Measurements from ENCODE around the gene PUM2.

PUM2 gene

GRCh38 chr2:20215183-20216040 lies 135.2 kb downstream of the PUM2 start:
- no peak for DNase-seq

GRCh38 chr2:20214566-20215182 lies 136.0 kb downstream of the PUM2 start:
- no peak for DNase-seq

DNA sequence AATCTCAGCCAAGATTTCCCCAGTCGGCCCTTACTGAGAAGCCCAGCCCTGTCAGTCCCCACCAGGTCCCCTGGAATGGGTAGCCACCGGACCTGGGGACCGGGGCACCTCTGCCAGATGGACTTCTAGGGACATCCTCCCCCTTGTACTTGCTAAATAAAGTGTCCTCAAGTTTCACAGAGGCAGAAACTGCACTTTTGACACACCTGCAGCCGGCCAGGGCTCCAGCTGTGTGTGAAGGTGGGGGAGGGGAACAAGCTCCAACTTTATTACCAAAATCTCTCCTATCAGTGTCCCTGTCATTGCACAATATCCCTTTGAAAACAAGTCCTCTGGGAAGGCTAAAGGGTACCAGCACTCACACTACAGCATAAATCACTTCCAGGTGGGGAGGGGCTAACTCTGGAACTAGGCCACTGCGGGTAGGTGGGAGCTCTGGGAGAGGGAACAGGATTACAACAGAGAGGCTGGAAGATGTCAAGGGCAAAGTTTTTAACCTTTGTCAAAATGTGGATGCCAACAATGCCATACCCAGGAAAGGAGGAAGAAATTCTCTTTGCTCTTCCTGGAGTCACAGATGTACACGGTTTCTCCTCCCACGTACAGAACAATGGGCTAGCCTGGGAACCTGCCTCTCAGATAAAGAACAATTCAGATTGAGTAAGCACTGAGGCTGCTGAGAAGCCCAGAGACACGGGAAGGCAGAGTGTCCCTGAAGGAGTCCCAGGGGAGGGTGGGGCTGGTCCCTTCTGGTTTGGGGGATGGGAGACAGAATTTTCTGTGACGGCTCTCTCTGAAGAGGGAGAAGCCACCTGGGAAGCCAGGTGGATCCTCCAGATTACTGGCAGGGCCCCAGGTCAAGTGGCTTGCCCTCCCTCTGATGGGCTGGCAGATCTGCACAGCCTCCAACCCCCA lies 136.7 kb downstream of the PUM2 start:
- DNase-seq = no peak

- no peak for DNase-seq
These were observed 137.7 kb downstream of the PUM2 start for GRCh38 chr2:20212871-20213503.

DNA sequence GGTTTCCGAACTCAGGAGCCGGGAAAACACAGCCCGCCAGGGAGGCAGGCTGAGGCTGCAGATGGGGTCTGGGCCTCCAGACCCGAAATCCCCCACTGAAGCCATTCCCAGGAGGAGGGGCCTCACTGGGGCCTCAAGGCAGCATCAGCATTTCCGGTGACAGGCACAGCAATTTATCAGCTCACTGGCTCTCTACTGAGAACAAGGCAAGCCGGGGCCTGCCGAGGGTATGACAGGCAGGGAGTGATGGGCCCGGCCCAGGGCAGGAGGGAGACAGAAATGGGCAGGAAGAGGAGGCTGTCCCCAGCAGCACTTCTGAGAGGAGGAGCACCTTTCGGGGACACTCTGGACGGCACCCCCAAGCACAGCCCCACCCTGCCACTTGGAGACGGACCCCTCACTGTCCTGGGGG lies 138.2 kb downstream of the PUM2 start:
- DNase-seq = no peak

DNA sequence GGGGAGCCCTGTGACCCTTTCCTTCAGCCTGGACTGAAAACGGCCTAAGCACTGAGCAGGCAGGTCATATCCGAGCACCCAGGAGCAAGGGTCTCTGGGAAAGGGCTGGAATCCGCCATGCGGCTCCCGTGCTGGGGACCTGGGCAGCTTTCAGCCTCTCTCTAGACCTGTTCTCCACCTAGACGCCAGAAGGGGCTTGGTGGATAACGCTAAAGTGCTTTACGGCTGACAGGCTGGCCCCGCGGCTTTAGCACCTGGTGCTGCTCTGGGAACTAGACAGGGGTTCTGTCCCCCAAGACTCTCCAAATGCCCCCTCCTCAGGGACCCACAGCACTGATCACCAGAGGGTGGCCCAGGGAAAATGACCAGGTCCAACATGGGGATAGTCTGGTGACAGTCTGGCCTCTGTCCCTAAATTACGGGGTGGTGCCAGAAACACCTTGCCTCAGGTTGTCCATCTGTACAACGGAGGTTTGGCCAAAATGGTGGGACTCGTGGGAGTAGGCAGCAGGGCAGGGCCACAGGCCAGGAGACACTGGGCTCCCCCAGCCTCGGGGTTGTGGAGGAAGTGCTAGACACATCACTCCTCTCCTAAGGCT lies 138.7 kb downstream of the PUM2 start:
- no peak for DNase-seq

GRCh38 chr2:20211420-20211819 lies 139.2 kb downstream of the PUM2 start:
- DNase-seq = no peak

GRCh38 chr2:20210462-20210861 lies 140.2 kb downstream of the PUM2 start:
- DNase-seq = no peak

GRCh38 chr2:20209373-20210109 lies 141.1 kb downstream of the PUM2 start:
- DNase-seq = no peak

DNA sequence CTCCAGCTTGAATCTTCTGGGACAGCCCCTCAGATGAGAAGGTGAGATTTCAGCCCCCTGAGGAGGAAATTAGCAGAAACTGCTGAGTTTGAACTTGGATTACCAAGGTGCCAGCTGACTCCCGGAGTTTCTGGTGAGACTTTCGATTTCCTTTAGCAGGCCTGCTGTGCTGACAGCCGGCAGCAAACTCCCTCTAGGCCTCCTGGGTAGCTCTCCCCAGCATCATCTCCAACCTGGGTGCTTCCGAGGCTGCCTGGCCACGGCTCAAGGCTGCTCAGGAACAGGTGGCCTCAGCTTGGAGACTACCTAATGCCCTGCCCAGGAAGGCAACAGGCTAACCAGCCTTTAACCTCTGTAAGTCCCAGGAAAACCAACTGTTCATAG lies 142.2 kb downstream of the PUM2 start:
- DNase-seq = no peak

DNA sequence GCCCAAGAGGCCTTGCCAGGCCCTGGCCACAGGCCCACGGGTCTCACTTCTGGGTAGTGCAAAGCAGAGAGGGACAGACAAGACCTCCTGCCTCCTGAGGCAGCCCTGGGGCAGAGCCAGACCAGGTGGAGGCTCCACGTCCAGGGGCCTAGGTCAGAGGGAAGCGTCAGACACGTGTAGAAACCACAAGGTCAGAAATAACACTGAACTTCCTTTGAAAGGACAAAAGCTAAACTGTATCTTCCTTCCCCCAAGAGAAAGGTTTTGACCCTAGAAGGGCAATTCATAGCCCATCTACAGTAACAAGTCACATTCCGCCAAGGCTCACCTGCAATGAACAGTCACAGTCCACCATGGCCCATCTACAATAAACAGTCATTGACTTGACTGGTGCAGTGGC lies 143.6 kb downstream of the PUM2 start:
- DNase-seq = no peak

DNA sequence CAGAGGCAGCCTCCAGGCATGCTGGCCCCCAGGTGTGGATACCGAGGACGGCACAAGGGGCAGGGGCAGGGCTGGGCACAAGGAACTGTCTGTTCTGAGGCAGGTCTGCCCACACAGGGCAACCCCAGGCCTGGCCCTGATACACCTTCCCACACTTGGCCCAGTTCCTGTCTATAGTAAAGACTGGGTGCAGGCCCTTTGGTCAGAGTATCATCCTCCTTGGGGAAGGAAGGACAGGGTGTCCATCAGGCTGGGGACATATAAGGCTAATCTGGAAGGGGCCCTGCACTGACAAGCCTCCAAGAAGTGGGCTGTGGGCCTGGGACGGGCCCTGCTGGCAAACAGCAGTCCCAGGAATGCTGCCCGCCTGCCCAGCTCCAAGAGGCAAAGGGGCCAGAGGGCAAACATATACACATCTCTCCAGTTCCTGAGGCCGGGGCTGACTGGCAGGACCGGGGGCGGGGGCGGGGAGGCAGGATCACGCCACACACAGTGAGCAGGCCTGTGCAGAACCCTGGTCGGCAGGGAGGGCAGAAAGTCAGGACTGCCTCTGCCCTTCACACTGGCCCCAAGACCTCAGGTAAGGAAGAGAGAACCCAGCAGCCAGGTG lies 144.6 kb downstream of the PUM2 start:
- DNase-seq = no peak

DNA sequence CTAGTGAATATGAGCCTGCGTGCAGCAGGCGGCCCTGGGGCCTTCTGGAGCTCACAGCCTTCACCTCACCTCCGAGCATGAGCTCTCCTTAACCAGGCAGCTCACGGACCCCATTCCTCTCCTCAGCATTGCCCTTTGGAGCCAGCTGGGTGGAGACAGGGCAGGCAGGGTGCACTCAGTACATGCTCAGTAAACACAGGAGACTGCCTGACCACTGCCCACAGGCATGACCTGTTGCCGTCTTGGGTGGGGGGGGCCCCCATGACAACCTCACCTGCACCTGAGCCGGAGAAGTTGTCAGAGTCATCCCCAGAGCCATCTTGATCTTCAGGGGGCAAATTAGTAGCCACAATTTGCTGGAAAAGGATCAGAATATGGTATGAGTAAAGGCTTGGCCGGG lies 145.6 kb downstream of the PUM2 start:
- no peak for DNase-seq

- no peak for DNase-seq
These were observed 147.0 kb downstream of the PUM2 start for GRCh38 chr2:20203521-20204225.

DNA sequence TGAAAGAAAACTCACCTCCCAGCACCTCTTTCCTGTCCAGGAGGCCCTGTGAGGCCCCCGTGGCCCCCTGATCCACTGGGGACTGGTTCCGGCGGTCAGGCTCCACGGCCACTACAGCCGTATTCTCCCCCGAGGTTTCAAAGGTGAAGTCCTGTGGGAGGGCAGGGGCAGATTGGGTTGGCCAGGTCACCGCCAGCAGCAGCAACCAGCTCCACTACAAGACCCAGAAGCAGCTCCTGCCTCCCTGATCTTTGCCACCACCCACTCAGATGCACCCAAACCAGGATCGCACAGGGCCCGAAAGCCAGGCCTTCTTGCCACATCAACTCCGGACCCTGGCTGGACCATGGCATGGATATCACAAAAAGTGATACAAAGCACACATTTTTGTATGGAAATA lies 147.6 kb downstream of the PUM2 start:
- no peak for DNase-seq

DNA sequence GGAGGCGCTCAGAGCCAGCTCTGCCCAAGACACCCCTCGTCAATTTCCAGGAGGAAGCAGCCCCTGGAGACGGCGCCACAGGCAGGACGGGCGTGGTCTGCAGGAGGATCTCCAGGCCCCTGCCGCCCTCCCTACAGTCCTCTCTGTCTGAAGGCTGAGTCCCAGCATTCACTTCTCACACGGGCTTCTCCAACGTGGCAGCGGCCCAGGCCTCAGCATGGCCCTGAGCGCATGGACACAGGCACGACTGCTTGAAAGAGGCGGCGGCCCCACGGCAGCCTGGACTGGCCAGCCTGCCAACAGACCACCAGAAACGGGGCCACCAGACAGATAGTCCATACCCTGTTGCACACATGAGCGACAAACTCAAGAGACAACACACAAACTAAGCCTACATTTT lies 149.0 kb downstream of the PUM2 start:
- DNase-seq = no peak

- no peak for DNase-seq
These were observed 149.7 kb downstream of the PUM2 start for GRCh38 chr2:20200697-20201555.

DNA sequence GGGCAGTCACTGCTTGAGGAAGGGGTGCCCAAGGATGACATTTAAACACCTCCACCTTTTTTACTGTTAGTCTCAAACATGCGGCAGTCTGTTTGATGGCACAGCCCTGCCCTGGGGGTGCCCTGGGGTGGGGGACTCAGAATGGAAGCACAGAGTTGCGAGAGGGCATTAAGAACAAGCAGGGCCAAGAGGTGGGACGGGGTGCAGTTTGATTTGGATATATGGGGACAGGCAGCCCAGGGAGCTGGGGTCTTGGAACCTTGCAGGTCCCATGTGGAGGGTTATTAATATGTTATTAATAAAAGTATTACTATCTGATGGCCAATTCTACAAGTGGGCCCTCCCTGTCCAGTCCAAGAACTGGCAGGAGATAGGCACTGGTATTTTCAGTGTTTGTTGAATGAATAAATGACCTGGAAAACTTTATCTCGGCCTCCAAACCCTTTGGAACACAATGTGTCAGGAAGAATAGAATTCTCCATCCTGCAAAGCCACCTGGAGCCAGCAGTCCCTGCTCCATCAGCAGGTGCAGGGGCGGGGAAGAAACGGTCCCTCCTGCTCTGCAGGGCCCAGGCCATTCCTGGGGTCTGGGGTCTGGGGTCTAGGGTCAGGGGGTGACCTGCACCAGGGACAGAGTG lies 150.9 kb downstream of the PUM2 start:
- no peak for DNase-seq

Measured in T-helper 2 cell (primary cell).